Measurements from ENCODE around the gene VPREB1.
"Not testable (repeated sequence)": the region's sequence is repeated elsewhere in the genome, so short reads cannot be mapped to it uniquely, and the experiment has no call there.

VPREB1 gene

GRCh38 chr22:22214819-22215329, 29.7 kb upstream of the VPREB1 start:
- DNase-seq: no peak

DNA sequence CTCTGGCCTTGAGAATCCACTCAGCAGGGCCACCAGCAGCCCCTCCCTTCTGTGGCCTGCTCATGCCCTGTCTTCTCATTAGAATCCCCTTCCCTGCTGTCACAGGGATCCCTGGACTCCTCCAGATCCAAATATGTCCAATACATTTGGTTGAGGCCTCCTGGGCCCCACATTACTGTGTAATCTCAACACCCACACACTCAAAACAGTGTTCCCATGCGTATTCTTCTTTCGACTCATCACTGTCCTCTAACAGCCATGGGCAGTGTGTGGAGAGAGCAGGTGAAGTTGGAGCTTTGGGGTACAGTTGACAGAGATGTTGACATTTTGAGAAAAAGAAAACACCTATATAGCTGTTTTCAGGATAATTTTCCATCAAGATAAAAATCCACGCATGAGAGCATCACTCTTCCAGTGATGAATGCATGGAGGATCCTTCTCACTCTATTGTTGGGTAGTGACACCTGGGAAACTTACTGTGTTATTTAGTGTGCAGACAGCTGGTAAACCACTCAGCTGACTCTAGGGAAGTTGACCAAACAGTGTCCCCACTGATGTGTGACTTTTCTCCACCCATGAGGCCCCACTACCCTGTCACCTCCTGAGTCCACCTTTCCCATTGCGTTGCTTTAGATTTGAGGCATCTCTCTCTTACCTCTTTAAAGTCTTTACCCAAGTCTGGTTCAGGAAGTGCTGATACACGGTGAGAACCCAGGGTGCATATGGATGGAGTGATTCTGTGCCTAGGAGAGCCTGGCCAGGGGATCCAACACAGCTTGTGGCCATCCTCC, 28.7 kb upstream of the VPREB1 start:
- DNase-seq: no peak

GRCh38 chr22:22216450-22216959, 28.1 kb upstream of the VPREB1 start:
- DNase-seq: no peak

- DNase-seq: no peak
These were observed 26.3 kb upstream of the VPREB1 start for GRCh38 chr22:22218302-22218701.

DNA sequence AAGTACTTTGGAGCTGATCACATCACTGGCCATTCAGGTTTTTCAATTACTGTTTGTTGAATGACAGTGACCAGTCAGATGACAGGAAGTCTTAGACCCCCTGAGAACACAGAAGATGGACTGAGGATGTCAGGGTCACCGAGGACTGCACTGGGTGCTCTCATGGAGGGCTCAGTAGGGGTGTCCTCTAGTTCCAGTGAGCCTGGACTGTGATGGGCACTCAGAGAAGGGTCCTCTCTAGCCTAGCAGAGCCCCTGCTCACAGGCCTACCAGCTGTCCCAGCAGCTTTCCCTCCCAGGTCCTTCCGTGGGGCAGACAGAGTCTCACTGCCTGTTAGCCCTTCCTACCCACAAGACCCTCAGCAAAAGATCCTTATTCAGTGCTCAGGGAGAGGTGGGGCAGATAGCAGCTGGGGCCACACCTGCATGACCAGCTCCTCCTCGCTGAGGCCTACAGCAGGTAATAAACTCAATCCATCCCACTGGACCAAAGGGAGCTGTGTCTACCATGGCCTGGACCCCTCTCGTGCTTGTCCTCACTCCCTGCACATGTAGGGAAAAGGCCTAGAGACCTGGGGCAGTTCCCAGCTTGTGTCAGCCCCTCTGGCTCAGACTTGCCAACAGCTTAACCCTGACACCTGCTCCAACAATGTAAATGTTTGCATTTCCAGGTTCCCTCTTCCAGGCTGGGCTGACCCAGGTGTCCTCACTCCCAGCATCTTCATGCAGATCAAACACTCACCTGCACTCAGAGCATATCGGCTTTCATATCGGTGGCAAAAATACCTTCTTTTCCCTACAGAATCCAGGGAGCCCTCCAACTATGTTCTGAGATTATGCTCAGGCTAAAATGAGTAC, 25.2 kb upstream of the VPREB1 start:
- no peak for DNase-seq

- DNase-seq: not testable (repeated sequence)
These were observed 23.5 kb upstream of the VPREB1 start for GRCh38 chr22:22221043-22221442.

- no peak for DNase-seq
These were observed 18.0 kb upstream of the VPREB1 start for GRCh38 chr22:22226448-22227187.

DNA sequence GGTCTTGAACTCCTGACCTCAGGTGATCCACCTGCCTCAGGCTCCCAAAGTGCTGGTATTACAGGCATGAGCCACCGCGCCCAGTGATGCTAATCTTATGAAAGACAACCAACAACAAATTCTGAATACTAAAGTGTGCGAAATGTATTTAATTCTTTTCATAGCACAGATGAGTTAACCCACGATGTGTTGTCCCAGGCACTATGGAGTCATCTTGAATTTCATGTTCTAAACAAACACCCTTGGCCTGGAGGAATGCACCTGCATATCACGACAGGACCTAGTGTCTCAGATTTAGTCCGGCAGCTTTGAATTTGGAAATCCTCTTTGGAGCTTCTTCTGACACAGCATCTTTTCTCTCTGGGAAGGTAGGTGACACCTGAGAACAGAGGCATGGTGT, 16.2 kb upstream of the VPREB1 start:
- no peak for DNase-seq

- DNase-seq: no peak
These were observed 15.7 kb upstream of the VPREB1 start for GRCh38 chr22:22228921-22229320.

GRCh38 chr22:22229683-22230420, 14.7 kb upstream of the VPREB1 start:
- DNase-seq: no peak

GRCh38 chr22:22230438-22230837, 14.1 kb upstream of the VPREB1 start:
- DNase-seq: no peak

DNA sequence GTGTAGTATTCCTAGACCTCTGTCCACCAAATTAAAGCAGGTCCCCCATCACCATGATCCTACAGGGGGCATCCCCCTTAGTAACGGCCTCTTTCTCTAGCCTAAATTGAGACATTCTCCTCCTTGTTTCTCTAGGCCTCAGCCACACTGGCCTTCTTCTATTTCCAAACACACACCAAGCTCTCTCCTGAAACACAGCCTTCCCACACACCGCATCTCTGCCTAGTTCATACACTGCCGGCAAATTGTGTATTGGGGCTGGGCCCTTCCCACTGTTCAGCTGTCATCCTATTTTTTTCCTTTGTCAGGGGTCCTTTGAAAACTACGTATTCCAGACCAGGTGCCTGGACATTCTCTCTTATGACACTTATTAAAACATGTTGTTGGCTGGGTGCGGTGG, 11.5 kb upstream of the VPREB1 start:
- no peak for DNase-seq

GRCh38 chr22:22235558-22235957, 9.0 kb upstream of the VPREB1 start:
- DNase-seq: no peak

DNA sequence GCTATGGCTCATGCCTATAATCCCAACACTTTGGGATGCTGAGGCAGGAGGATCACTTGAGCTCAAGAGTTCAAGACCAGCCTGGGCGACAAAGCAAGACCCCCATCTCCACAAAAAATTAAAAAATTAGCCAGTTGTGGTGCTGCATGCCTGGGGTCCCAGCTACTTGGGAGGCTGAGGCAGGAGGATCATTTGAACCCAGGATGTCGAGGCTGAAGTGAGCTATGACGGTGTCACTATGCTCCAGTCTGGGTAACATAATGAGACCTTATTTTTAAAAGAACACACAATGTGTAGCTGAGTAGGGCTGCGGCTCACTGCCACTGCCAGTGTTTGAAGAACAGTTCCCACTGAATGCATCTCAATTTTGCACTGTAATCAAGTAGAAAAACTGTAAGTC, 7.1 kb upstream of the VPREB1 start:
- DNase-seq: no peak

GRCh38 chr22:22239311-22239939, 5.2 kb upstream of the VPREB1 start:
- no peak for DNase-seq

DNA sequence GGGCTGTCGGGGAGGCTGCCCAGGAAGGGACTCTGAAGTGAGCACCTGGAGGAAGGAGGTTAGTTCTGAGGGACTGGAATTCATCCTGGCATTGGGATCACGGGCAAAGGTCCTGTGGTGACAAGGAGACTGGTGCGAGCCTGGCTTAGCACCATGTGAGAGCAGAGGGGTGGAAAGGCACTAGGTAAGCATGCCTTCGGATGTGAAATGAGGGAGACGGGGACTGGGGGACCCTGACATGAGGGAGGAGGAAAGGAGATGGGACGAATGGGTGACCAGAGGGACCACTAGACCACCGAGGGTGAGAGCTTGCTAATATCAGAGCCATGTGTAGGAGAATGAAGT, 3.1 kb upstream of the VPREB1 start:
- no peak for DNase-seq

DNA sequence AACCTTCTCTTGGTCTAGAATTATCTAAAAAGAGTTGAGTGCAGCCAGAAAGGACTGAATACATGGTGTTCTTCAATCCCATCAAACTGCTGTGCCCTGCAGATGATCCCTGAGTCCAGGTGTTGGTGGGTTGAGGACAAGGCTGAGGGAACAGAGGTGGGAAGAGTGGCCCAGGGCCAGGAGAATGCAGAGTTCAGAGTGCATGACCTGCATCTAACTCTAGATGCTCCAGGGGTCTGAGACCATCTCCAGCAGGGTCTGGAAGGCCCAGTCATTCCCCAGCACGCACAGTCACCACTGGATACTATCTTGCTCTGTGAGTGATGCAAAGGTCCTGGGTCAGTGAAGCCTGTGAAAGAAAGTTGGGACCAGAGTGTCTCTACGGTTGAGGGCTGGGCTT, 2.1 kb upstream of the VPREB1 start:
- DNase-seq: no peak

- no peak for DNase-seq
These were observed 1.4 kb upstream of the VPREB1 start for GRCh38 chr22:22243033-22243680.

DNA sequence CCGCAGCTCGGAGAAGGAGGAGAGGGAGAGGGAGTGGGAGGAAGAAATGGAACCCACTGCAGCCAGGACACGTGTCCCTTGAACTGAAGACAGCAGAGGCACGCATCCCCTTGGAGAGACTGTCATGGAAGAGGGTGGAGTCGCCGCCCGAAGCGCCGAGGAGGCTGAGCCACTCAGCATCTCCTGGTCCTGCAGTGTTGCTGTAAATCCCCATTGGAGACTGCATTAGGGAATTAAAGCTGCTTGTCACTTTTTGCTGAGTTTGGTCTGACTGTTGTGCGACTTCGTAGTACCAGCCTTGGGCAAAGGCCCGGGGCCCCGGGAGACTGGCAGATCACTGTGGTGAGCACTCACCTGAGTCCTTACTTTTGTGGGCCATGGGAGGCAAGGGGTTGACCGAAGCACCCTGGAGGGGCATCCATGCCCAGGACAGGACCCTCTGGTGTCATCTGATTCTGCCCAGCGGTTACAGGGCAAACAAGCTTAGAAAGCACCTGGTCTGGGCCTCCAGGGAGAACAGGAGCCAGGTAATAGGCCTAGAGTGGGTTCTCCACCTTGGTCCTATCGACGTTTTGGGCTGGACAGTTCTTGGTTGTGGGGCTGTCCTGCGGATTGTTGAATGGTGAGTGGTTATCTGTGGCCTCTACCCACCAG, 797 bp downstream of the VPREB1 start:
- DNase-seq: no peak

DNA sequence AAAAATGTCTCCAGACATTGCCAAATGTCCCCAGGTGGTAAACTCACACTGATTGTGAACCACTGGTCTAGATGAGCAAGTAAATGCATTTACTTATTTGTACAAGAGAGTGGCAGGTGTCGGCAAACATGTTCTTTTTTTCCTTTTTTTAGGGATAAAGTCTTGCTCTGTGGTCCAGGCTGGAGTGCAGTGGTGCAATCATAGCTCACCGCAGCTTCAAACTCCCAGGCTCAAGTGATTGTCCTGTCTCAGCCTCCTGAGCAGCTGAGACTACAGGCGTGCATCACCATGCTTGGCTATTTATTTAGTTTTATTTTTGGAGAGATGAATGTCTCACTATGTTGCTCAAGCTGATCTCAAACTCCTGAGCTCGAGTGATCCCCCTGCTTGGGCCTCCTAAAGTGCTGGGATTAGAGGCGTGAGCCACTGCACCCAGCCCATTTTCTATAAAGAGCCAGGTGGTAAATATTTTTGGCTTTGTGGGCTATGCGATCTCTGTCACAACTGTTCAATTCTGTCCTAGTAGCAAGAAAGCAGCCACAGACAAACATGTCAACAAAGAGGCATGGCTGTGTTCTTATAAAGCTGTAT, 1.4 kb downstream of the VPREB1 start:
- no peak for DNase-seq
